GM19025 (cell line): ENCODE measurements around the gene ERLEC1.
"Not testable (repeated sequence)": the region's sequence is repeated elsewhere in the genome, so short reads cannot be mapped to it uniquely, and the experiment has no call there.

Experiments used
- ATAC-seq: cut with Tn5 transposase; IDR thresholded peaks from one replicate; pipeline ENCODE4 v1.9.1; 2021; ENCODE audit warnings: mild to moderate bottlenecking, low read depth, moderate library complexity; ENCODE audit not compliant: unreplicated experiment

Gene ERLEC1, protein sequence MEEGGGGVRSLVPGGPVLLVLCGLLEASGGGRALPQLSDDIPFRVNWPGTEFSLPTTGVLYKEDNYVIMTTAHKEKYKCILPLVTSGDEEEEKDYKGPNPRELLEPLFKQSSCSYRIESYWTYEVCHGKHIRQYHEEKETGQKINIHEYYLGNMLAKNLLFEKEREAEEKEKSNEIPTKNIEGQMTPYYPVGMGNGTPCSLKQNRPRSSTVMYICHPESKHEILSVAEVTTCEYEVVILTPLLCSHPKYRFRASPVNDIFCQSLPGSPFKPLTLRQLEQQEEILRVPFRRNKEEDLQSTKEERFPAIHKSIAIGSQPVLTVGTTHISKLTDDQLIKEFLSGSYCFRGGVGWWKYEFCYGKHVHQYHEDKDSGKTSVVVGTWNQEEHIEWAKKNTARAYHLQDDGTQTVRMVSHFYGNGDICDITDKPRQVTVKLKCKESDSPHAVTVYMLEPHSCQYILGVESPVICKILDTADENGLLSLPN

DNA sequence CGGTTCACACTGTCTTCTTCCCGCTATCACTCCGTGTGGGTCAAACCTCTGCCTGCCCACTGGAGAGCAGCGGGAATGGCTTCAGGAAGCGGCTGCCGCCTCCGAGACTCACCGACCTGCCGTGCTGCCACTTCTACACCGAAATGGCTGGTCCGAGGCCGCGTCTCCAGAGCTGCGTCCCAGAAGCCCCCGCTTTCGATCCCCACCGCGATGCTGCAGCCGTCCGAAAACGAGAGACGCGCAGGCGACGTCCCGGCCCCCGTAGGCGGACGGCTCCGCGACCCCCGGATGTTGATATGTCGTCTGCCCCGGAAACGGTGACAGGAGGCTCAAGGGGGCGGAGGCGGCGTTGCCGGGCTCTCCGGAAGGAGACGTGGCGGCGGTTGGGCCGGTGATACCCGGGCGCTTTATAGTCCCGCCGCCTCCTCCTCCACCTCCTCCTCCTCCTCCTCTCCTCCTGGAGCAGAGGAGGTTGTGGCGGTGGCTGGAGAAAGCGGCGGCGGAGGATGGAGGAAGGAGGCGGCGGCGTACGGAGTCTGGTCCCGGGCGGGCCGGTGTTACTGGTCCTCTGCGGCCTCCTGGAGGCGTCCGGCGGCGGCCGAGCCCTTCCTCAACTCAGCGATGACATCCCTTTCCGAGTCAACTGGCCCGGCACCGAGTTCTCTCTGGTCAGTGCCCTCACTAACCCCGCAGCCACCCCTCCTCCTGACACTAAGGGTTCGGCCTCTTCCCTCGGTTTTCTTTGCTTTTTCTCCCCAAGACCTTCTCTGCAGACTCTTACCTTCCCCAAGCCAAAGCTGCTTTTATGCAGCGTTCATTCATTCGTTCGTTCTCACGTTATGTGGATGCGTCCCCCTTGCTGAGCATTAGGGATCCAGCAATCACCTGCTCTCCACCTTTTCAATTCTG is at the start of gene ERLEC1, which contains the start of gene ASB3:
ERLEC1 (plus strand) TSS at position 340 of the 909 bp plus-strand sequence; CDS start at position 507, 167 bp downstream.
ASB3 (minus strand) TSS at position 249 of the 909 bp plus-strand sequence. CDS start 21,381 bp downstream, outside the sequence.
- peak; percentile 98 for ATAC-seq

- no peak for ATAC-seq
Measured at GRCh38 chr2:53737091-53737490, 49.8 kb upstream of the ERLEC1 start.

DNA sequence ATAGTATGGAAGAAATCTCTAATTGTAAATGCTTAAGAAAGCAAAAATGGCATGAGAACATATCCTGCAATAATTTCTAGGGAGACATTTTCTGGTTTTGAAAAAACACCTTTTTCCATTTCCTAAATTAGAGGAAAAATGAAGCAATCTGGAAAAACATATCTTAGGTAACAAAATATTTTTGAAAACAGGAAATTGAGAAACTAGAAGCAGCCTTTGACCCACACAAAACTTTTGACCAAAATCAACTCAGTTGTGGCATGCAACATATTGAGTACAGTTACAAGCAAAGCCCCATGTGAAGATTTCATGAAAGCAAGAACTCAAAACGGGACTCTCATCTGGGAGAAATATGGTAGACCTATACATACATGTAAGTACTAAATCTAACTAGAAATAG is 47.8 kb upstream of the ERLEC1 start:
- ATAC-seq: no peak

- no peak for ATAC-seq
Measured at GRCh38 chr2:53740170-53740569, 46.7 kb upstream of the ERLEC1 start.

GRCh38 chr2:53744395-53745065 is 42.3 kb upstream of the ERLEC1 start:
- ATAC-seq: no peak

DNA sequence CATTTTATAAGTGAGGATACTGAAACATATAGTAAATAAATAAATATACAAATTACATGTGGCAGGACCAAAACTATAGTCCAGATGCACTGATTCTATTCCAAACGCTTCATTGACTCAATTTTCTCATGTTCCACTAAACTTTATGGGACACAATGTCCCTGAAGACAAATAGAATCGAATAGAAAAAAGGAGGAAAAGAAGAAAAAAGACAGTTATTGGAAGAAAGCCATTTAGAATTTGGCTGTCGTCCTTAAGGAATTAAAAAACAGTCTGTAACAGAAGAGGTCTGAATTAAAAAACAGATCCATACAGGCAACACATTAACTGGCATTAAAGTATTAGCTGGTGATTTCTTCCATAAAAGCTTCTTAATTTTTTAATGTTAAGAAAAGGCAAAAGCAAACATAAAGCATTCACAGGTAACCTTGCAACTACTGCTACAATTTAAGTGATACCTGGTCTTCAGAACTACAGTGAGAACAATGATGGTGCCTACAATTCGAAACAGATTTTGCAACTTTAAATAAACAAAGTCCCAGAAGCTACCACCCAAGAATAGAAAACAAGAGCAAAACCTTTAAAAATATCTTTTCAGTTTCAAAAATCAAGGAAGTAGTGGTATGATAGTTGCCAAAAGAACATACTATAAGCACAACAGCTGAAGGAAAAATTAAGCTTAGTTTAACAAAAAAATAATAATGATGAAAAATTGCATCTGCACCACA is 36.6 kb upstream of the ERLEC1 start:
- peak; percentile 29 for ATAC-seq

DNA sequence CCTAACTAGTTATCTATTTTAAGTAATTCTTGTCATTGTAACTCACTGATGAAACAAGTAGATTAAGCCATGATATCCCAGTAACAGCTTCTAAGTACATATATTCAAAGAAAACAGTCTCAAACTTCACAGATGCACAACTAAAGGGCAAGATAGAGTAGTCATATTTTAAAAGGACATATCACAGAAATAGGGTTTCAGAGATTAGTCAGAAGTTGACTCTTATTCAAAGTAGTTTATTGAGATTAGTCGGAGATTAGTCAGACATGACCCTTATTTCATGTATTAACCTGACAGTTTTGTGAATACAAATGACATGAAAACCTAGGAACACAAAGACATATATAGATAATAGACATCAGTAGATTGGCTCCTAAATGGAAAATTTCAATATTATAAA is 35.1 kb upstream of the ERLEC1 start:
- peak; percentile 80 for ATAC-seq

- no peak for ATAC-seq
Measured at GRCh38 chr2:53752385-53752784, 34.5 kb upstream of the ERLEC1 start.

DNA sequence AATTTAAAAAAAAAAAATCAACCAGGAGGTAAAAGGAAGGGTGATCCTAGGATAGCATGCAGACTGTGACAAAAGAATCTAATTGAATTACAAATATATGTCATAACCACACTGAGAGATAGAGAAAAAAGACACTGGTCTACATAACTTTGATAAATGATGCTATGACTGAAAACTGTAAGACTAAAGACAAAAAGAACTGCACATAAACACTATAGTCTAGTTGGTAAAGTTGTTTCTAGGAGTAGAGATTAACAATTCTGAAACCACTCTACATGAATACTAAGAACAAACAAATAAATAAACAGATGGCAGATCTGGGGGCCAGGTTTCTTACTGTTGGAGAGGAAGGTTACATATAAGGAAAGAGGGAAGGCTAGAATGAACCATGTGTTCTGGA is 33.8 kb upstream of the ERLEC1 start:
- ATAC-seq: no peak

GRCh38 chr2:53755121-53755520 is 31.7 kb upstream of the ERLEC1 start:
- no peak for ATAC-seq

- no peak for ATAC-seq
Measured at GRCh38 chr2:53756644-53757043, 30.2 kb upstream of the ERLEC1 start.

GRCh38 chr2:53757206-53757605 is 29.6 kb upstream of the ERLEC1 start:
- not testable (repeated sequence) for ATAC-seq

GRCh38 chr2:53765767-53766166 is 21.1 kb upstream of the ERLEC1 start:
- ATAC-seq: no peak

DNA sequence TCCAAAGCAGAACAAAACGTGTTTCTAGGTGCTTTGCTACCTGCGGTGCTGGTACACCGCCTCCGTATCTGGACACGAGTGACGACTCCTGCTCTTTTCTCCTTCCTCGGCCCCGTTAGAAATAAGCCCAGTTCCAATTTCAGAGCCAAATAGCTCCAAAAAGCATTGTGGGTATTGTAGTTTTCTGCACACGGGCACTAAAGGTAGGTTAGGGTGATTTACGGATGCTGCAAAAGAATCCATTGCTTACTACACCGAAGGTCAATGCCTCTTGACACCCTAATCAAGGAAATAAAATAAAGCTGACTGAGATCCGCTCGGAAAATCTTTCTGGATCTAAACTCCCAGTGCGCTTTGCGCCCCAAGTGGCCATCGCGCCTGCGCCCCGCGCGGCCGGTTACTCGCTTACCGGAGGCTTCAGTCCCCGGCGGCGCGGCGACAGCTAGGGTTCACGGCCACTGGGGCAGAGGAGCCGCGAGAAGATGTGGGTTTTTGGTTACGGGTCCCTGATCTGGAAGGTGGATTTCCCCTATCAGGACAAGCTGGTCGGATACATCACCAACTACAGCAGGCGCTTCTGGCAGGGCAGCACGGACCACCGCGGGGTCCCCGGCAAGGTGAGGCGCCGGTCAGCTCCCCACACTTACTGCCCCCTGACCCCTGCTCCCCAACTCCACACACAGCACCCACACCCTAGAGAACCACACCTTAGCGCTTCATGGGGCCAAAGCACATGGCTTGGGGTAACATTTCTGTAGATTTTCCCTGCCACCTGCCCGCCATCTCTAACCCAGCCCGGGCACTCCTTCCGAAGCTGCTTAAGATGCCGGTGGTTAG is 19.2 kb upstream of the ERLEC1 start, which contains the start of gene CHAC2:
CHAC2 (plus strand) TSS at position 400 of the 837 bp plus-strand sequence; CDS start at position 483, 83 bp downstream.
- ATAC-seq: peak; percentile 94

DNA sequence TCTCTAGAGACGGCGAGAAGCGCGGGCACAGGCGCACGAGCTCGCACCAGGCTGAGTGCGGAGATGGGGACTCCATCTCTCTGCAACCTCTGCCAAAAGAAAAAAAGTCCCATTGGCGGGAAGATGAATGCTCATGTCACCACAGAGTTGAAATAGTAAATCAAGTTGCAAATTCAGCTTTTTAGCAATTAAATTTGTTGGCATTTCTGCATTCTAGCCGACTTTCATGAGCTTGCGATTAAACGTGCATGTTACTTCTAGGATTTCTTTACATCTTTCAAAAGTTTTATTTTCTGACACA is 18.7 kb upstream of the ERLEC1 start:
- peak; percentile 33 for ATAC-seq

GRCh38 chr2:53769318-53769945 is 17.4 kb upstream of the ERLEC1 start:
- ATAC-seq: no peak

DNA sequence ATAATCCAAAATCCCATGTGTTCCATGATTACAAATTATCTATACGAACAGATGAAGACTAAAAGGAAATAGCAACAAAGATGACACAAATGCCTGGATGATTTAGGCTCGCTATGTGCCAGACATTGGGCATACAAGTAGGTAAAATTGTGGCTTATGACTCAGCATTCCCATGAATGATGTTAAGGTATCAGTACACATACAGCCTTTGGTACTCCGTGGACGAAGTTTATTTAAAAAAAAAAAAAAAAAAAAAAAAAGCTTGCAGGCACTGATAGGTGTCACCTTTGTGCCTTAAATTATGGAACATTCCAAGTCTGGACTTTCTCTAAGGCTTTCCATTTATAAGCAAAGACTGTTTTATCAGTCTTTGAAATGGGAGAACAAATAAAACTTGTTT is 16.6 kb upstream of the ERLEC1 start:
- ATAC-seq: no peak

- ATAC-seq: no peak
Measured at GRCh38 chr2:53777134-53777533, 9.7 kb upstream of the ERLEC1 start.
